Neuronal stem cell (in vitro differentiated cells): ENCODE measurements around the gene AIPL1.
A peak's percentile ranks its signal among the peaks of the same experiment; 100 is the strongest.

Experiments used
- DNase-seq: peaks from one replicate; pipeline ENCODE4 v3.0.0-alpha.2; 2013; ENCODE audit warnings: low spot score
- H2AFZ ChIP-seq: one replicate; pipeline ENCODE4 v1.6.1; 2013; ENCODE audit warnings: mild to moderate bottlenecking, low read length, inconsistent platforms
- H2AK5ac ChIP-seq: 2 replicates; pipeline ENCODE4 v1.6.1; 2013; ENCODE audit warnings: low read depth, mild to moderate bottlenecking, inconsistent platforms, low read length, moderate library complexity, mixed read lengths
- H2BK120ac ChIP-seq: 2 replicates; pipeline ENCODE4 v1.6.1; 2013; ENCODE audit warnings: low read depth, mild to moderate bottlenecking, inconsistent platforms, low read length, moderate library complexity, mixed read lengths
- H2BK12ac ChIP-seq: one replicate; pipeline ENCODE4 v1.6.1; 2013; ENCODE audit warnings: low read length, inconsistent platforms
- H2BK15ac ChIP-seq: 2 replicates; pipeline ENCODE4 v1.6.1; 2013; ENCODE audit warnings: mild to moderate bottlenecking, low read length, inconsistent platforms, mixed read lengths
- H2BK5ac ChIP-seq: one replicate; pipeline ENCODE4 v1.6.1; 2013; ENCODE audit warnings: inconsistent platforms, mild to moderate bottlenecking, low read length, moderate library complexity
- H3K14ac ChIP-seq: one replicate; pipeline ENCODE4 v1.6.1; 2013; ENCODE audit warnings: low read length, inconsistent platforms
- H3K18ac ChIP-seq: 2 replicates; pipeline ENCODE4 v1.6.1; 2013; ENCODE audit warnings: low read length, inconsistent platforms
- H3K23ac ChIP-seq: 2 replicates; pipeline ENCODE4 v1.6.1; 2013; ENCODE audit warnings: low read depth, mild to moderate bottlenecking, mixed read lengths, low read length, inconsistent platforms; ENCODE audit not compliant: poor library complexity
- H3K27ac ChIP-seq: replicated peaks from 3 replicates; pipeline ENCODE4 v1.5.1; 2013; ENCODE audit warnings: low read length, inconsistent platforms
- H3K27me3 ChIP-seq, 3 experiments: 2 replicates each; pipeline ENCODE4 v1.6.1; 2013; ENCODE audit warnings: low read length in 3 of 3, mild to moderate bottlenecking in 2 of 3, inconsistent platforms in 1 of 3, low read depth in 1 of 3, mixed read lengths in 1 of 3, moderate library complexity in 1 of 3; ENCODE audit not compliant: control insufficient read depth in 3 of 3, insufficient read depth in 3 of 3
- H3K36me3 ChIP-seq, 2 donors: replicated peaks in 1 of 2; 2 replicates each; pipeline ENCODE4 v1.6.1; 2013; ENCODE audit warnings: low read length in 2 of 2; ENCODE audit not compliant: control insufficient read depth in 2 of 2, insufficient read depth in 2 of 2
- H3K4ac ChIP-seq: 2 replicates; pipeline ENCODE4 v1.6.1; 2013; ENCODE audit warnings: inconsistent platforms, mild to moderate bottlenecking, low read length, moderate library complexity
- H3K4me1 ChIP-seq, 2 donors: 1 replicate in 1 of 2; 2 replicates in 1 of 2; pipeline ENCODE4 v1.6.1; 2013; ENCODE audit warnings: low read length in 2 of 2, low read depth in 1 of 2; ENCODE audit not compliant: control insufficient read depth in 2 of 2, insufficient read depth in 1 of 2
- H3K4me2 ChIP-seq: one replicate; pipeline ENCODE4 v1.6.1; 2013; ENCODE audit warnings: mild to moderate bottlenecking, low read length, inconsistent platforms; ENCODE audit not compliant: insufficient read depth, poor library complexity, severe bottlenecking
- H3K4me3 ChIP-seq, 2 donors: 2 replicates each; pipeline ENCODE4 v1.5.1; 2013; ENCODE audit warnings: low read length in 2 of 2, mild to moderate bottlenecking in 2 of 2, inconsistent platforms in 1 of 2, moderate library complexity in 1 of 2
- H3K79me1 ChIP-seq: one replicate; pipeline ENCODE4 v1.6.1; 2013; ENCODE audit warnings: low read depth, mild to moderate bottlenecking, inconsistent platforms, low read length, moderate library complexity
- H3K9ac ChIP-seq: one replicate; pipeline ENCODE4 v1.6.1; 2013; ENCODE audit warnings: mild to moderate bottlenecking, low read depth, low read length, inconsistent platforms; ENCODE audit not compliant: poor library complexity
- H3K9me3 ChIP-seq, 2 donors: replicated peaks in 1 of 2; 2 replicates each; pipeline versions ENCODE3 to v1.6.1; 2013; ENCODE audit warnings: low read length in 2 of 2, mild to moderate bottlenecking in 2 of 2, inconsistent platforms in 1 of 2, low read depth in 1 of 2, mixed read lengths in 1 of 2, moderate library complexity in 1 of 2; ENCODE audit not compliant: control insufficient read depth in 2 of 2, insufficient read depth in 1 of 2
- H4K8ac ChIP-seq: one replicate; pipeline ENCODE4 v1.6.1; 2013; ENCODE audit warnings: low read depth, mild to moderate bottlenecking, inconsistent platforms, low read length, moderate library complexity
- H4K91ac ChIP-seq: one replicate; pipeline ENCODE4 v1.6.1; 2013; ENCODE audit warnings: low read length, low read depth, mild to moderate bottlenecking, inconsistent platforms; ENCODE audit not compliant: poor library complexity
- WGBS, 2 donors: extraction: QIAGEN DNeasy Blood & Tissue Kit; methylation state at CpG; one replicate each; pipeline ENCODE4 v1.1.7; 2013; ENCODE audit warnings: missing lambda C conversion rate in 2 of 2, mixed read lengths in 1 of 2; ENCODE audit not compliant: insufficient read length in 2 of 2, insufficient replicate concordance in 1 of 2; ENCODE audit errors: extremely low coverage in 2 of 2; 5-methylcytosine and 5-hydroxymethylcytosine counted together

The AIPL1 gene

GRCh38 chr17:6435968-6436367 is 1.0 kb upstream of the AIPL1 start:
- no peaks in the 10 kb centered on the region for H3K36me3 ChIP-seq
- peaks cover 13 to 24% of the 10 kb centered on the region in 2 donors for H3K4me1 ChIP-seq
- no peak overlapping the region for H3K4me3 ChIP-seq
- H3K9ac ChIP-seq, result no peak overlapping the region
- H2BK120ac ChIP-seq, result peak overlapping the region; percentile 62
- H3K27ac ChIP-seq, result no peak overlapping the region
- H3K4me2 ChIP-seq, result no peak overlapping the region
- no peak overlapping the region for H3K14ac ChIP-seq
- no peak overlapping the region for H3K23ac ChIP-seq
- peak; percentile 64 for DNase-seq
- H3K27me3 ChIP-seq, result no peaks in the 10 kb centered on the region
- no CpG with 5 or more reads among the region's 9 CpGs for WGBS, 2 donors
- peak overlapping the region; percentile 90 for H2BK15ac ChIP-seq
- H4K8ac ChIP-seq, result no peak overlapping the region
- H3K9me3 ChIP-seq, result no peaks in the 10 kb centered on the region
- H2AK5ac ChIP-seq, result peak overlapping the region; percentile 77
- no peak overlapping the region for H4K91ac ChIP-seq
- no peak overlapping the region for H2BK5ac ChIP-seq
- H2AFZ ChIP-seq, result peak overlapping the region; percentile 71
- no peak overlapping the region for H2BK12ac ChIP-seq
- H3K79me1 ChIP-seq, result no peaks in the 10 kb centered on the region
- H3K18ac ChIP-seq, result peak overlapping the region; percentile 94
- no peak overlapping the region for H3K4ac ChIP-seq

GRCh38 chr17:6430769-6431168 is 4.2 kb downstream of the AIPL1 start:
- Histone ChIP-seq H2BK120ac (no peak overlapping the region), H2AFZ (no peak overlapping the region), H3K4me1 (peaks cover 6 to 20% of the 10 kb centered on the region in 2 donors), H3K79me1 (no peaks in the 10 kb centered on the region), H3K9ac (no peak overlapping the region), H4K91ac (no peak overlapping the region), H3K27me3 (no peaks in the 10 kb centered on the region), H3K4me3 (no peak overlapping the region), H2BK5ac (no peak overlapping the region), H3K14ac (no peak overlapping the region), H3K18ac (no peak overlapping the region), H2BK15ac (no peak overlapping the region), H3K36me3 (no peaks in the 10 kb centered on the region), H3K9me3 (no peaks in the 10 kb centered on the region), H3K23ac (no peak overlapping the region), H3K4ac (no peak overlapping the region), H2AK5ac (no peak overlapping the region), H3K4me2 (no peak overlapping the region), H3K27ac (no peak overlapping the region), H4K8ac (no peak overlapping the region), H2BK12ac (no peak overlapping the region)
- DNase-seq, result no peak

GRCh38 chr17:6429266-6429665 is 5.7 kb downstream of the AIPL1 start:
- no peak overlapping the region for H3K23ac ChIP-seq
- no peak overlapping the region for H3K4ac ChIP-seq
- H3K79me1 ChIP-seq, result no peaks in the 10 kb centered on the region
- H3K27ac ChIP-seq, result peak overlapping the region; percentile 69
- no peak overlapping the region for H3K4me3 ChIP-seq
- DNase-seq, result peak; percentile 64
- no peak overlapping the region for H3K9ac ChIP-seq
- no peak overlapping the region for H2BK120ac ChIP-seq
- H3K4me2 ChIP-seq, result no peak overlapping the region
- H2AFZ ChIP-seq, result no peak overlapping the region
- H3K27me3 ChIP-seq, result no peaks in the 10 kb centered on the region
- H2BK15ac ChIP-seq, result no peak overlapping the region
- WGBS, 2 donors, result no CpG with 5 or more reads among the region's 7 CpGs
- no peaks in the 10 kb centered on the region for H3K9me3 ChIP-seq
- peaks cover 6 to 16% of the 10 kb centered on the region in 2 donors for H3K4me1 ChIP-seq
- H3K18ac ChIP-seq, result peak overlapping the region; percentile 83
- H4K8ac ChIP-seq, result no peak overlapping the region
- peak overlapping the region; percentile 97 for H2AK5ac ChIP-seq
- H3K14ac ChIP-seq, result no peak overlapping the region
- no peaks in the 10 kb centered on the region for H3K36me3 ChIP-seq
- no peak overlapping the region for H2BK5ac ChIP-seq
- no peak overlapping the region for H2BK12ac ChIP-seq
- no peak overlapping the region for H4K91ac ChIP-seq

GRCh38 chr17:6428207-6428965 is 6.5 kb downstream of the AIPL1 start:
- Histone ChIP-seq H2BK5ac (no peak overlapping the region), H3K4ac (peak overlapping the region; percentile 60)

More at GRCh38 chr17:6428207-6428965, 6.5 kb downstream of the AIPL1 start:
- Histone ChIP-seq H3K27me3 (peaks cover 0 to 3% (median 0%) of the 10 kb centered on the region in 3 experiments), H4K91ac (peak overlapping the region; percentile 85), H2AK5ac (peak overlapping the region; percentile 97), H3K9ac (no peak overlapping the region), H3K4me1 (peaks cover 6 to 16% of the 10 kb centered on the region in 2 donors), H3K36me3 (no peaks in the 10 kb centered on the region), H3K9me3 (no peaks in the 10 kb centered on the region), H3K4me2 (no peak overlapping the region), H3K27ac (no peak overlapping the region), H4K8ac (no peak overlapping the region), H3K23ac (peak overlapping the region; percentile 17), H3K14ac (no peak overlapping the region), H2AFZ (no peak overlapping the region), H2BK120ac (peak overlapping the region; percentile 10), H2BK12ac (peak overlapping the region; percentile 93), H2BK15ac (peak overlapping the region; percentile 76), H3K4me3 (no peak overlapping the region), H3K79me1 (no peaks in the 10 kb centered on the region), H3K18ac (peak overlapping the region; percentile 91)
- no CpG with 5 or more reads among the region's 17 CpGs for WGBS, 2 donors
- DNase-seq, result no peak
